DMS153 treated with DMSO at 0.1 percent for 48 hours (cell line): Measurements from ENCODE around the gene RPL29.
"Not testable (repeated sequence)": the region's sequence is repeated elsewhere in the genome, so short reads cannot be mapped to it uniquely, and the experiment has no call there.

Experiments used
- DNase-seq: peaks from one replicate; lab custom pipeline; 2025; ENCODE audit not compliant: unreplicated experiment; lab: John Stamatoyannopoulos, UW

Gene RPL29

DNA sequence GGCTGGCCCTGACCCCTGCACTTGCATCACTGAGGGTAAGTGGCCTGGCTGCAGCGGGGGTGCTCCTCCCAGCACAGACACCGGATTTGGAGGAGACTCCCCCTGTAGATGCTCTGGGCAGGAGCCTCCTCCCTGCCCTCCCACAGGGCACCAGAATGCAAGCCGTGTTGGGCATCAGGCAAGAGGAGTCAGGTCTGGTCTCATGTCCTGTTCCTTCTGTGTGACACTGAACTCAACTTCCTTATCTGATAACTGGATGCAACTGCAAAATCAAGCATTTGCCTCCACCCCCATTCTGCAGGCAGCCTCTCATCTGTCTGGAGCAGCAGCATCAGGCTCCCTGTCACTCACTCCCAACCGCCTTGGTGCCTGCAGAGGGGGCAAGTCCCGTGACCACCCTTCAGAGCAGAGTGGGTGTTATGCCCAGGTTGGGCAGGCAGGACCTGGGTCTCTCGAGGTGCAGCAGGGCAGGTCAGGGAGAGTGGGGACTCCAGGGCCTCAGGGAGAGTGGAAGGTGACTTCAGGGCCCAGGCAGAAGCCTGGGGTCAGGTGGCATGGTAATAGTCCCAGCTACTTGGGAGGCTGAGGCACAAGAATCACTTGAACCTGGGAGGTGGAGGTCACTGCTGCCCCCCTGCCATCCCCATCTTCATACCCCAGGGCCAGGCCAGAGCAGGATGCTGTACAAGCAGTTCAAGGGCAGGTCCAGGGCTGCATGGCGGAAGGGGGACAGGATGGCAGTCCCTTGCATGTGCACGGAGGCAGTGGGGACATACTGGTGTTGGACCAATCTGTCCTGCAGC lies 10.5 kb upstream of the RPL29 start:
- DNase-seq = no peak

DNA sequence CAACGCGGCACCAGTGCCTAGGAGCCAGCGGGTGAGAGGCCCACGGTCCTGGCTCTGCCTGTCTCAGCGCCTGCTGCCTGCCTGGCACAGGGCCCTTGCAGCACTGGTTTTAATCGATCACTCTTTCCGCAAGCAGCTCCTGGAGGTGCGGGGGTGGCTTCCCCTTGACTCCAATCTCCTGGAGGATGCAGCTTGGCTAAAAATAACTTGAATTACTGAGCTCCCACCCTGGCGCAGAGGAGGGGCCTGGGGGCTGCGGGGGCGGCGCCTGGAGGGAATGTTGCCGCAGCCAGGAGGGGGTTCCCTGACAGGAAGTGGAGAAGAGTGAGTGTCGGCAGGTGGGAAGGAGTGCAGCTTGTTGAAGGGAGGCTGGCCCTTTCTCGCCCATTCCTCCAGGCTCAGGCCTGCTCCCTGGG lies 9.9 kb upstream of the RPL29 start:
- peak; percentile 2 for DNase-seq

DNA sequence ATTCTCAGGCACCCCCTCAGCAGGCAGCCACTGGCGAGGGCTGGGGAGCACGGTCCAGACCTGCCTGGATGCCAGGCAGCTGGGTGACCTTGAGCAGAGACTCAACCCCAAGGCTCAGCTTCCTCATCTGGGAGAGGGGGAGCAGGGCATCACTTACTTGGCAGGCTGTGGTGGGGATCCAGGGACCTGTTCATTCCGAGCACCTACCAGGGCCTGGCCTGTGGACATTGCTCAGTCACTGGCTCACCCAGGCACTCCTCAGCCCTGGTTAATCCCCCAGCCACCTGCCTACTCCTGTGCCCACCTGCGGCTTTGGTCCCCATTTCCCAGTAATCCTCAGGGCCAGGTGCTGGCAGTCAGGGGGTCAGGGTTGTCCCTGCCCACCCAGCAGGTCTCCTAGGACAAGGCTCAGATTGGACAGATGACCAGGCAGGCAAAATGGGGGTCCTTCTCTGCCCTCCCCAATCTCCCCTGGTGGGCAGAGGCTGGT lies 9.3 kb upstream of the RPL29 start:
- no peak for DNase-seq

DNA sequence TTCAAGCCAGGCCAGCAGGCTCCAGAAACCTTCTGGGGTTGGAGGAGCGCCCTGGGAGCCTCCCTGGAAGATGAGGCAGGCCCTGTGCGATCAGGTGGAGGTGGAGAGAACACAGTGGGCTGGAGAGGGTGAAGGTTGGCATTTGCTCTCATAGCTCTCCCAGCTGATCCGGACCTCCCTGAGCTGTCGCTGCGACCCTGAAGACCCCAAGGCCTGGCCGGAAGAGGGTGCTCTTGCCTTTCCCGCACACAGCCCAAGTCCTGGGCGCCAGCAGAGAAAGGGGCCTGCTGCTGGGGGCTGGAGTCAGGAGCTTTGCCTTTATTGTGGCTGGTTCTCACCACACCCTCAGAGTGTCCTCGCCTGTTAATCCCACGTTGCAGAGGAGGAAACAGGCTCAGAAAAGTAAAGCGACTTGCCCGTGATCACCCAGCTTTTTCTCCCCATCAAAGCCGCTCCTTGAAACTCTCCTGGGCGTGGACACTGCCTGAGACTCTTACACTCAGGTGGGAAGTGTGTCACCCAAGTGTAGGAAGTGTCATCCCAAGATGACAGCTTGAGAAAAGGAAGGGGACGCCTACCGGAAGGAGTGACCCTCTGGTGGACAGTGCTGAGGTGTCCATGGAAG lies 8.6 kb upstream of the RPL29 start:
- no peak for DNase-seq

DNA sequence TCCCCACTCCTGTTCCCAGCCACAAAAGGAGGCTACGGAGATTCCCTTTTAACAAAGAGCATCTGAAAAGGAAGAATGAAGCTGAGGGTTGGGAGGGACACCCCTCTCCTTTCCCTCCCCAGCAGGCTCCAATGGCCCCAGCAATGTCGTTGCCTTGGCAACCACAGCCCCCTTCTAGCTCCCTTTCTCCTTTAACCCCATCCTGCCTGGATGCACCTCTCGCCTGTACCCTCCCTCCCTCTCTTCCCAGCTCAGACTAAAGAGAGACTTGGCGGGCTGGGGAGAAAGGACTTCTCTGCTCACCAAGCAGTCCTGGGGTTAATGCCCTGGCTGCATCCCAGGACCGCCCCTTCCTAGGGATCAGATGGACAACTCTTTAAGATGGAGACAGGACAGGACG lies 7.1 kb upstream of the RPL29 start:
- DNase-seq = no peak

DNA sequence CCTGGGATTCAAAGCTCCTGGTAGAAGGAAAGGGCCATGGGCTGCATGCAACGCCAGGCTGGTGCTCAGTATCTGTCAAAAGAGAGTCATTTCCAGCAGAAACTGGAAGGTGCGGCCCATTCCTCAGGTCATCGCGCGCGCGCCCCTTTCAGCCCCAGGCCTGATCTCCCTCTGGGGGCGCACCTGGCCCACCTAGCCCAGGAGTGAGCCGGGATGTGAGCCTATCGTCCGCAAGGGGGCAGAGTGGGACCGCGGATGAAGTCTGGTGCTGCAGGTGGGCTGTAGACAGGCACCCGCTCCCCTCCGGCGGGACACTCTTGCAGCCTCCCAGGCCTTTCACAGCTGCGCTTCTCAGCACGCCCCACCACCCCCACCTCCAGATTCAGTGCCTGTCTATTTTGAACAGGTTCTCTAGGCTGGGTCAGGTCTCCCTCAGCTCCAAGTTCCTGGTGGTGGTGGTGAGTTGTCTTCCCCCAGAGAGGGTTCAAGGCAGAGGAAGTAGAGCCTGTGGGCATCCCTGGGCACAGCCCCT lies 5.8 kb upstream of the RPL29 start:
- DNase-seq = peak; percentile 38

DNA sequence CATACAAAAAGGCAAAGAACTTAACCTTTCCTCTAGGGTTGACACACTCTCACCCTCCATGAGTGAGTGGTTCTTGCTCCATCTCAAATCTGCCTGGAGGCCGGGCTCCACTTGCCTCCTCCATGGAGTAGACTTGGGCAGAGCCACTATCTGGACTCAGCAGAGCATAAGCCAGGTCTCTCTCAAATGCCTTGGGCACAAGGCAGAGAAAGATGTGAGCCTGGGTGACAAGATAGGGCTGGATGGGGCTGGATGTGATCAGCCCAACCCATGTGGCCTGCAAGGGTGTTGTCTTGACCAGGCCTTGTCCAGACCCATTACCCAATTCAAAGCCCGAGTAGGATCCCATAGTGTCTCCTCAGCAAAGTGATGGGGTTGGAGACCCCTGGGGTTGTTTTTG lies 4.2 kb upstream of the RPL29 start:
- no peak for DNase-seq

DNA sequence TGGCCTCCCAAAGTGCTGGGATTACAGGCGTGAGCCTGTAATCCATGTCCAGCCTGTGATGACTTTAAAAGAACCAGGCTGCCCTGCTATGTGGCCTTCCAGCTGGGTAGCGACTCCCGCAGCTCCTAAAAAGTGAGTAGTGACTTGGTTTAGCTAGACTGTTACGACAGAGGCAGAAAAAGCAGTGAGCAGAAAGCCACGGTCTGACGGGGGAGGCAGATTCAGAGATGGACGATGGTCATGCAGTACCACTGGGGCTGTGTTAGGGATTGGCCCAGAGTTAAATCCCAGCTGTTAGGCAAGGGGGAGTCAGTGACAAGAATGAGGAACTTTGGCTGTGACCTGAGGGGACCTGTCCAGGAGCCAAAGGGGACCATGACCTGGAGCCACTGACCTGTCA lies 3.1 kb upstream of the RPL29 start:
- DNase-seq = no peak

DNA sequence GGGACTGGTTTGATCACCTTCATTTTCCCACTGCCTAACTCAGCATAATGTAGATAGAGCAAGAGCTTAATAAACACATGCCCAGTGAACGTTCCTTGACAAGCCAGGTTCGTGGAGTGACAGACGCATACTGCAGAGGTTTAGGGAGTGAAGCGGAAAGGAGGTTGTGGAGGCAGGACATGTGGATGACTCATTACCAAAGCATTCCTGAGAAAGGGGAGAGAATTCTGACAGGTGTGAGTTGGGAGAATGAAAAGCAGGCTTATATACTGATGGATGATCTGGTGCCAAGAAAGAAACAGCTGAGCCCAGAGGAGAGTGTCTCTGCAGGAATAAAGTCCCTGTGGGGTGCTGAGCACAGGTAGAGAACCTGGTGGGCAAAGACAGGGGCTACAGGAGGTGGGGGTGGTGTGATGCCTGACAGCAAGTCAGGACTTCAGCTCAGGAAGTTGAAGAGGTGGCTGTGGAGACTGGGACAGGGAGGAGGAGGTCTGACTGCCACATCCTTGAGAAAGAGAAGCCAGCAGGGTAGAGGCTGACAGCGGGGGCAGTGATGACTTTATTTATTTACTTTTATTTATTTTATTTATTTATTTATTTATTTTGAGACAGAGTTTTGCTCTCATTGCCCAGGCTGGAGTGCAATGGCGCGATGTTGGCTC lies 2.4 kb upstream of the RPL29 start:
- DNase-seq = no peak

DNA sequence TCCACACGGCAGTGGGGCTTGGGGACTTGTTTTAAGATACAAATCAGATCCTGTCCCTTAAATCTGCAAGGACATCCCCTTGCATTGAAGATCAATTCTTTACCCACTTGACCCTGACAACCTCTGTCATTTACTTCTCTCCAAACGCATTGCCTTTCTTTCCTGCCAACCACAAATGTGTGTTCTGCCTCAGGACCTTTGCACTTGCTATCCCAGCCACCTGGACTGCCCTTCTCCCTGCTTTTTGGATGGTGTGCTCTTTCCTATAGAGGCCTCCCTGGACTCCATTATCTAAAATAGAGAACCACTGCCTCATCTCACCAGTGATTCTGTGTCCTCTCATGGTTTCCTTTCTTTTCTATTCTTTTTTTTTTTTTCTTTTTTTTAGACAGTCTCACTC lies 1.5 kb upstream of the RPL29 start:
- DNase-seq = no peak

DNA sequence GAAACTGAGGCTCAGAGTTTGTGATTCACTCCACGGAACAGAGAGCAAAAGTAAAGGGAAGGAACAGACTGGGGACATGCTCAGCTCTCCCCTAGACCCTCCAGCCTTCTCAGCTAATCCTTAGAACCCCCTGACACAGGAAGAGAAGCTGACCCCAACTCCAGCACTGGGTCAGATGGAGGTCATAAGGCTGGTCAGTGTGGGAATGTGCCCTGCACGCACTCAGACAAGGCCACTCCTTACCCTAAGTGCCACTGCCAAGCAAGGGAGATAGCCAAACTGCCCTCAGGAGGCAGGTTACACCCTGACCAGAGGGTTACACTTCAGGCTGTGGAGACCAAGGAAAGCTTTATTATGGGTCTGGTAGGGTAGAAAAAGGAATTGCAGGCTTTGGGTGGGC lies 1.2 kb downstream of the RPL29 start:
- no peak for DNase-seq

DNA sequence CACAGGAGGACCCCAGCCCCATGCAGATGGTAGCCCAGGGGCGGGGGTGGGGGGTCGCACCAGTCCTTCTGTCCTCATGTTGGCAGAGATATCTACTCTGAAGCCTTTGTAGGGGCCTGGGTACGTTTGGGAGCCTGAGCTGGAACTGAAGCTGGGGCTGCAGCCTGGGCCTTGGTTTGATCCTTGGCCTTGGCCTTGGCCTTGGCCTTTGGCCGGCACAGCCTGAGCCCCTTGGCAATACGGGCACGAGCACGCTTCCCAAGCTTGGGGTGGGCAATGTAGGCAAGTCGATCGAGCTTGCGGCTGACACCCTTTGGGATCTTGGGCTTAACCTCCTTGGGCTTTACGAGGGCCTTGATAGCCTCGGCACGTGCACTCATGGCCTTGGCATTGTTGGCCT lies 2.0 kb downstream of the RPL29 start:
- DNase-seq = not testable (repeated sequence)

DNA sequence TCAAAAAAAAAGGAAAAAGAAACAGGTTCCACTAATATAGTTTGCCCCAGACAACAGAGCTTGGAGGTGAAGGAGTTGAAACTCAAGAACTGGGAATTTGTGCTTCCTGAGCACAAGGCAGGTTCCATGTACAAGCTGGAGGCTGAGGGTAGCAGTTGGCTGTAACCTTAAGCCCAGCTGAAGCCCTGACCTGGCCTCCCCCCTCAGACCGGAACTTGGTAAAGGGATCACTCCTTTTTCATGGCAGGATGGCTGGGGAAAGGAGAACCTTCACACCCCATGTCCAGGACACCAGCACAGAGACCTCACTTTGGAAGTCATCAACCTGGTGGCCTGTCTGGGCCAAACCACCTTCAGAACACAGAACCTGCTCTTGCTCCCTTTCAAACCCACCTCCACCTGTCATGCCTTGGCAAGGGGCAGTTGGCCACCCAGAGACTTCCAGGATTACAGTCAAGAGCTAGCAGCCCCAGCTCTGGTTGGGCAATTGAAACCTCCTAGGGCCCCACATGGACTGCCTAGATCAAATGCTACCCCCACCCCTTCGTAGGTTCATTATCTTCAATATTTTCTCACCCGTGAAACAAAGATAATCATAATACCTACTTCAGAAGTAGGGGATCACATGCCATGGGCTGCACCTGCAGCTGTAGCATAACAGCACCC lies 3.5 kb downstream of the RPL29 start:
- no peak for DNase-seq

DNA sequence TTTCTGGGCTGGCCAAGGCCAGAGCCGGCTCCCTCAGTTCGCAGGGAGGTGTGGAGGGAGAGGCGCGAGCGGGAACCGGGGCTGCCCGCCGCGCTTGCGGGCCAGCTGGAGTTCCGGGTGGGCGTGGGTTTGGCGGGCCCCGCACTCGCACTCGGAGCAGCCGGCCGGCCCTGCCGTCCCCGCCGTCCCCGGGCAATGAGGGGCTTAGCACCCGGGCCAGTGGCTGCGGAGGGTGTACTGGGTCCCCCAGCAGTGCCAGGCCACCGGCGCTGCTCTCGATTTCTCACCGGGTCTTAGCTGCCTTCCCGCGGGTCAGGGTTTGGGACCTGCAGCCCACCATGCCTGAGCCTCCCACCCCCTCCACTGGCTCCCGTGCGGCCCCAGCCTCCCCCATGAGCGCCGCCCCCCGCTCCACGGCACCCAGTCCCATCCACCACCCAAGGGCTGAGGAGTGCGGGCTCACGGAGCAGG lies 5.2 kb downstream of the RPL29 start:
- DNase-seq = not testable (repeated sequence)

DNA sequence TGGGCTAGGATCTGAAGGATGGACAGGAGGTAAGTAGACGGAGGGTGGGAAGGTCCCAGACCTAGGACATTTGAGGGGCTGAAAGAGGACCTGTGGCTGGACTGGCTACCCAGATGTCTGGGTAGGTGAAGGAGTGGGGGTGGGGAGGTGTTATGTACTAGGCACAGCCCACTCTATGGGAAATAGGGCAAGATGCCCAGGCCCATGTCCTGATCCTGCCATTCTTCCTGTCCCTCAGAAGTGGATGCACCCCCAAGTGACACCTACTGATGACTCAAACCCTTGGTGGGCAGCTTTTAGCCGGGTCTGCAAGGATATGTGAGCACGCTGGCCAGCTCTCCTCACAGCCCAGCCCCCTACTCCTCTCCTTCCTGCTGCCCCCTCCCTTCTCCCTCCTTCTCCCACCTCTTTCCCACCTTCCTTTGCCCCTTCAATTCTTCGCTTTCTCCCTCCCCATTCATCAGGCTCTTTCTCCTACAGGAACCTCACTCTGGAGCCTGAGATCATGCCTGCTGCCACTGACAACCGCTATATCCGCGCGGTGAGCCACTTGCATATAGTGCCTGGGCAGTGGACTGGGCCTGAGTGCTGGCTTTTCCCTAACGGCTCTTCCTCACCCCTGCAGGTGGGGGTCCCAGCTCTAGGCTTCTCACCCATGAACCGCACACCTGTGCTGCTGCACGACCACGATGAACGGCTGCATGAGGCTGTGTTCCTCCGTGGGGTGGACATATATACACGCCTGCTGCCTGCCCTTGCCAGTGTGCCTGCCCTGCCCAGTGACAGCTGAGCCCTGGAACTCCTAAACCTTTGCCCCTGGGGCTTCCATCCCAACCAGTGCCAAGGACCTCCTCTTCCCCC lies 7.2 kb downstream of the RPL29 start:
- no peak for DNase-seq

DNA sequence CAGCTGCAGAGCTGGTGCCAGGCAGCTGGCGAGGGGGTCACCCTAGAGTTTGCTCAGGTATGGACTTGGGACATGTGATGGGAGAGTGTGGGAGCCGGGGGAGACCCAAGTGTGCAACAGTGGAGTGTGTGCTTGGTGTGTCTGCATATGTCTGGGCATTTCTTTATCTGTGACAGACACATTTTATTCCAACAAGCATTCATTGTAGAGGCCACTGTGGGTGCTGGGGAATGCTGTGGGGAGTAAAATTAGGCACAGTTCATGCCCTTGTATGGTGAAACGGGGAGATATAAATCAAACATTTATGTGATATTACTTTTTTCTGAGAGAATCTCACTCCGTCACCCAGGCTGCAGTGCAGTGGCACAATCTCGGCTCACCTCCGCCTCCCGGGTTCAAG lies 8.1 kb downstream of the RPL29 start:
- DNase-seq = no peak

DNA sequence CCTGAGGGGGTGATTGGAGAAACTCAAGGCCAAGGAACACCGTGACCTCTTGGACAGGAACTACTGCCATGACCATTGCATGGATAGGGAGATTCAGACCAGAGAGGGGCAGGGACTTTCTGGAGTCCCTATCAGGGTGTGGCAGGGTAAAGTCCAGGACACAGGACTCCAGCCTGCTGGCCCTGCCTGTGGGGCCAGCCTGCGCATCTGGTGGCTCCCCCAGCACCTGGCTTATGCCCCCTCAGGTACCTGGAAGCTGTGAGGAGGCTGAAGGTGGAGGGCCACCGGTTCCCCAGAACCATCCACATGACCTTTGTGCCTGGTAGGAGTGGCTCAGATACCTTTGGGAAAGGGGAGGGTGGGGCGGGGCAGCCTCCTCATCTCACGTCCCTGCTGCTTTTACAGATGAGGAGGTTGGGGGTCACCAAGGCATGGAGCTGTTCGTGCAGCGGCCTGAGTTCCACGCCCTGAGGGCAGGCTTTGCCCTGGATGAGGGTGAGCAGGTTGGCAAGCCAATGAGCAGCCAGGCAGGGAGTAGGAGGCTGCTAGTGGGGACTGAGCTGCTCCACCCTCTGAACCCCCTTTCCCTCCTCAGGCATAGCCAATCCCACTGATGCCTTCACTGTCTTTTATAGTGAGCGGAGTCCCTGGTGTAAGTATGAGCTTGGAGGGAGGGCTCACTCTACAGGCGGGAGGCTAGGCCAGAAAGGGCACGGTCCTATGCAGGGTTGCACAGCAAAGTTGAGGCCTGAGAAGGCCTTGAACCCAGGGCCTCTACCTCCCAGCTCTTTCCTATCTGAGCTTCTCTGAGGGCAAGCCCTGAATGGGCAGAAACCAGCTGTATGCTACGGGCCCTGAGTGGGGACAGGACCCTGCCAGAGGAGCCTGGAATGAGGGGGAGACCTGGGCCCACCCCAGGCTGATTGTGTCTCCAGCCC lies 9.4 kb downstream of the RPL29 start:
- DNase-seq = no peak

DNA sequence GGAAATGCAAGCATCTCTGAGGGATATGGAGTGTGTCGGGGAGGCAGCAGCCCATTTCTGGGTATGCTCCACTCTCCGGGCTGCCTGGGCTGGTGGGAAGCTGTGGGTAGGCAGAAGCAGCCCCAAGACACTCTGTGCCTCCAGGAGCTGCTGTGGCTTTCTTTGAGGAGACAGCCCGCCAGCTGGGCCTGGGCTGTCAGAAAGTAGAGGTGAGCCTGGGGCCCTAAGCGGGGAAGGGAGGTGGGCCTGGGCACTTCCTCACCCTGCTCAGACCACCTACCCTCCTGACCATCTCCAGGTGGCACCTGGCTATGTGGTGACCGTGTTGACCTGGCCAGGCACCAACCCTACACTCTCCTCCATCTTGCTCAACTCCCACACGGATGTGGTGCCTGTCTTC lies 10.6 kb downstream of the RPL29 start:
- no peak for DNase-seq

DNA sequence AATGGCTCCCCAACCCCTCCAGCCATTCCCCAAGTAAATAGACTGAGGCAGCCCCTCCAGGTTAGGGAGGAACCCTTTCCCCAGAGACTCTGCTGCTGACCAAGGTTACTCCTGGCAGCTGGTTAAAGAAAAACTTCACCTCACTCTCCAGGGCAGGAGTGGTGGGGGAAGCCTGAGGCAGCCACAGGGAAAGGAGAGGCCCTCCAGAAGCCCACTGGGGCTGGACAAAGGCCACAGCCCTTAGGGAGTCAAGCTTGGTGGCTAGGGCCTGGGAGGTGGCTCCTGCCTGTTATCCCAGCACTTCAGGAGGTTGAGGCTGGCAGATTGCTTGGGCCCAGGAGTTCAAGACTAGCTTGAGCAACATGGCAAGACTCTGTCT lies 11.4 kb downstream of the RPL29 start:
- no peak for DNase-seq
